Stimulated activated CD4-positive, alpha-beta T cell treated with anti-CD3 and anti-CD28 coated beads, Interleukin-4, amount 100 ng/mL, for 48 hours (primary cell): ENCODE measurements around the gene FRAS1.
A peak's percentile ranks its signal among the peaks of the same experiment; 100 is the strongest.
"Not testable (repeated sequence)": the region's sequence is repeated elsewhere in the genome, so short reads cannot be mapped to it uniquely, and the experiment has no call there.

ENCODE experiments used
- DNase-seq, 2 donors: peaks; one replicate each; pipeline ENCODE4 v3.0.0-alpha.2; 2020; ENCODE audit warnings: low read depth in 2 of 2

Gene FRAS1

GRCh38 chr4:78057135-78057599, at the start of gene FRAS1:
Gene FRAS1, plus strand, starts transcription at chr4:78057323. Its CDS starts 687 bp downstream, at chr4:78058010.
- DNase-seq: no peak

DNA sequence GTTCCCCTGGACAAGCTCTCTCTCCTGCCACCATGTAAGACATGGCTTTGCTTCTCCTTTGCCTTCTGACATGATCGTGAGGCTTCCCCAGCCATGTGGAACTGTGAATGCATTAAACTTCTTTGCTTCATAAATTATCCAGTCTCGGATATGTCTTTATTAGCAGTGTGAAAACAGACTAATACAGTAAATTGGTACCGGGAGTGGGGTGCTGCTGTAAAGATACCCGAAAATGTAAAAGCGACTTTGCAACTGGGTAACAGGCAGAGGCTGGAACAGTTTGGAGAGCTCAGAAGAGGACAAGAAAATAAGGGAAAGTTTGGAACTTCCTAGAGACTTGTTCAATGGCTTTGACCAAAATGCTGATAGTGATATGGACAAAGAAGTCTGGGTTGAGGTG, 46.1 kb upstream of the FRAS1 start:
- DNase-seq: not testable (repeated sequence)

DNA sequence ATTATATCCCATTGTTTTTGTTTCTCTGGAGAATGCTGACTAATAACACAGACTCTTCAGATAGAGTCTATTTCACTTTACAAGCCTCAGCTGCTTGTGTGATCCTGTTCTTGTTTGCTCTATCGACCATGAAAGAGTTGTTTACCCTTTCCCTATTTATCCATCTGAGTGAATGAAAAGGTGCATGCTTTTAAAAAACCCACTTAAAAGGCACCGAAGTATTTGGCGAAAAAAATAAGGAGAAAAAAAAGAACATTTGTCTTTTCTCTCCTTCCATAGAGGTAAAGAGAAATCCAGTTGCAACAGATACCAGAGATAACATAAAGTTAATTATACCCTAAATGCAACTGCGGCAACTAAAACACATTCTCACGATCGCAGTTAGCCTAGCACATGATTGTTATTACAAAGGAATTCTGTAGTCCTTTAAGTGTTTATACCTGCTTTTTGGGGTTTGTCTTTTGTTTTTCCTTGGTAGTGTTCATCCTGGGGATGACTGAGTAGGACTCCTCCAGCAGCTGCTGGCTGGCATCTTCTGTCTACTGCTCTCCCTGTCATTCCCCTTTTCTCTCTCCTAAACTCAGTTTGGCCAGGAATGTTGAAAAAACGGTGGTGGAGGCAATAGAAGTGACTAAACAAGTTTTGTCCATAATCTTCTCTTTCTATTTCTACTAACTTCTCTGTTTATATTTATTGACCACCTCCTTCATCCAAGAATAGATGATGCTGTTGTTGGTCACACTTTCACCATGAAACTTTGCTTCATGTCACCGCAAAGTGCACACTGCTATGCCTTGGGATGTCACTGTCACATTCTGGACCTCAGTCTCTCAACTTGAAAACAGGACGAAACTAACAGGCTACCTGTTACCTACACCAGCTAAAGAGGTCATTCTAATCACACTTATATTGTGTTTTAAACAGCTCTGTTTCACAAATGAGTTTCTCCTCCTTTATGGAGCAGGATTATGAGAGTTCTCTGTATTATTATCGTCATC, 41.9 kb upstream of the FRAS1 start:
- DNase-seq: no peak

DNA sequence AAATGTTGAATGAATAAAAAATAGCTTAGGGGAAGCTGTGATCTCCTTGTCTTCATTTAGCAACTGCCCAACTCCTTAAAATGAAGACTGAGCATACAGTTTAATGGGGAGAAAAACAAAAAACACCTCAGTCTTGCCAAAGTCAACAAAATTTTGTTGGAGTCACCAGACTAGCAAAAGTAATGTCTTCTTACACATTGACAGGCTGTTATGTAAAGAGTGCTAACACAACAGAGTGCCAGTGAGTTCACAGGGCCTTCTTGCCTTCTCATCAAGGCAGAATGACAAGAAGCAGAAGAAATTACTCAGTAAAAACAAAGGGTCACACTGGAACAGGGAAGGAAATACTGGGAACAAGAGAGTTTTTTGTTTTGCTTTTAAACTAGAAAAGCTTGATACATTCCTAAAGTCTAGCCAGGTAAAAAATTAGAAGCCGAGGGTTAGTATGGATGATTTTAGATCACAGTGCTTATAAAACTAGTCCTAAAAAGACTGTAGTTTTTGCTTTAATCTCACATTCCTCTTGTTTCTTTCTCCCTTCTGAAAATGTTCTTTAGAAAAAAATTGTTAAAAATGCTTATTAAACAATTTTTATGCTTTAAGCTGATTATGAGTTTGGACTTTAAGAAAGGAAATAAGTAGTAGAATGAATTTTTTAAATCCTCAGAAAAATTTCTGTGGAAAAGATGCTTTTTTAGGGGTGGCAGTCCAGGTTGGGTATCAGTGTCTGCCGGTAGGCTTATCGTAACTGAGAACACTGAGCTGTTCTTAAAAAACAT, 38.7 kb upstream of the FRAS1 start:
- DNase-seq: no peak

DNA sequence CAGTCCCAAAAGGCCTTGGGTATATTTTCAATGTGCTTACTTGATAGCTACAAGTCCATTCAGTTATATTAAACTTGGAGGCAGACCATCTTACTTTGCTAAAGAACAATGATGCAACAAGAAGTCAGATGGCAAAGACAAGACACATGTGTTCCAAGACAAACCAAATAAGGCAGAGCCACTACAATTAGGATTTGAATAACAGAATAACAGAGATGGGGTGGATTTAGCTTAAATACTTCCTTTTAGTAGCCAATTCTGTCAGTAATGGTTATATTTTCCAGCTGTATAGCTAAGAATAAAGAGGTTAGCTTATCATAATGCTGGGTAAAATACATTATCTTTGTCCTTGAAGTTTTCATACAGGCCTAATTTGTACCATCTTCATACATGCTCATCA, 37.7 kb upstream of the FRAS1 start:
- DNase-seq: no peak

GRCh38 chr4:78020677-78021076, 36.4 kb upstream of the FRAS1 start:
- no peak for DNase-seq

DNA sequence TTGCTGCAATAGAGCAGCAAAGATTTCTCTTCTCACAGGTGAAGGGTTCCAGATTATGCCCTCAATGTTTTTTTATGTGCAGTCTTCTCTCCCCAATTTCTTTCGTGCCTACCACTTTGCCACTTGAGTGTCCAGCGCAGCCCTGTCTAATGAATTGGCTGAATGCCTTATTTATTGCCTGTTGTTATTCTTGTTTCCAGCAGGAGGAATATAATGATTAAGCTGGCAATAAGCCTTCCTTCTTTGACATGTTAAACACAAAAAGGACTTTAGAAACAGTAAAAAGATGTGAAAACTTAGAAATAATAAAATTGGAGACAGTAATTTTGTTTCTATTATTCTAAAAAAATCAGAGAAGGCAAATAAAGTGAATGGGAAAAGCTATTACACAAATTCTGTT, 34.6 kb upstream of the FRAS1 start:
- no peak for DNase-seq

DNA sequence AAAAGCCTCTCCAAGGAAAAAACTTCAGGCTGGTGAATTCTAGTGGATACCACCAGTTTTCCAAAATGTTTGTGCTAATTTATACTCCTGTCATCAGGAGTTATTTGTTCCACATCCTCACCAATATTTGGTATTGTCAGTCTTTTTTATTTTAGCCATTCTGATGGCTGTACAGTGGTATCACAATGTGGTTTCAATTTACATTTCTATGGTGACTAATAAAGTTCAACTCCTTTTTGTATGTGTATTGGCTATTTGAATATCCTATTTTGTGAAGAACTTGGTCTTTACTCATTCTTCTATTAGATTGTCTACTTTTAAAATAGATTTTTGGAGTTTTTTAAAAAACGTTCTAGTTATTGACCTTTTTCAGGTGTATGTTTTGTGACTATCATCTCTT, 33.0 kb upstream of the FRAS1 start:
- DNase-seq: no peak

DNA sequence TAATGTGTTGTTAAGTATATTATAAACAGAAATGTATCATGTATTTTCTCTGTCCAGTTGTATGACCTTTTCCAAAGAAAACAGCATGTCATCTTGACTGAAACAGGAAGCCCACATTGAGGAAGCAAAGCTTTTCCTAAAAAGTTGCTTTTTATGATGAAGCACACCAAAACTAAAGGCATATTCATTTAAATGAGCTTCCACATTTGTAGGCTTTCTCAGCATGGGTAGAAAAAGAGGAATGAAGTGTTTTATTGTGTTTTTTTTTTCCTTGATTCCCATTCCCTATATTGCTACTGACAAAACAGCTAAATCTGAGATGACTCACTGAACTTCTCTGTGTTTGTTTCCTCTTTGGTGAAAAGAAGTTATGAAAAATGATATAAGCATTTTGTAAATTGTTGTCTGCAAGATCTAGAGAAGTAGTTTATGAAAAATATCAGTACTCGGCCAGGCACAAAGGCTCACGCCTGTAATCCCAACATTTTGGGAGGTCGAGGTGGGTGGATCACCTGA, 32.5 kb upstream of the FRAS1 start:
- no peak for DNase-seq

- DNase-seq: no peak
These were observed 25.6 kb upstream of the FRAS1 start for GRCh38 chr4:78031417-78031950.

GRCh38 chr4:78032446-78032845, 24.7 kb upstream of the FRAS1 start:
- no peak for DNase-seq

DNA sequence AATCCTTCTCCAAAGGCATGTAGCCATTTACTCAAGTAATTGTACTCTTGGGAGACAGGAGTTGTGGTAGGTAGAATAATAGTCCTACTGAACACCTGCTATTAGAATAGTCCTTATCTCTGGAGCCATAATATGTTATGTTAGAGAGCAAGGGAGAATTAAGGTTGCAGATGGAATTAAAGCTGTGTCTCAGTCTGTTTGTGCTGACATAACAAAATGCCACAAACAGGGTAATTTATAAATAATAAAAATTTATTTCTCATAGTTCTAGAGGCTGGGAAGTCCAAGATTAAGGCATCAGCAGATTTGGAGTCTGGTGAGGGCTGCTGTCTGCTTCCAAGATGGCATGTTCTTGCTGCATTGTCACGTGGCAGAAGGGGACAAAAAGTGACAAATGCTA, 24.2 kb upstream of the FRAS1 start:
- no peak for DNase-seq

DNA sequence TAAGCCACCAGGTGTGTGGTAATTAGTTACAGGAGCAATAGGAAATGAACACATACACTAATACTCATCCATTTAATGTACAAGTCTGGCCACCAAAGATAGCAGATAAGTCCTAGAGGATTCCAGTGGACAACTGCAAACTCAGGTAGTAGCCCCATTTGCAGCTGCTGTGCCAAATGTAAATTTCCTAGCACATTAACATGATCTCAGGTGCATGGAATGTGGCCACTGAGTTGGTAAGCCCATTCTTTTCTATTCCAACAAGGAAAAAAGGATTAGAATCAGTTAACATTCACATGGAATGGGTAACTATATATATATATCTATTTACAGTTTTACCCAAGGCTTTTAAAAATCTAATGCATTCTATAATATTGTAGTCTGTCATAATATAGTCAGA, 23.3 kb upstream of the FRAS1 start:
- DNase-seq: no peak

- no peak for DNase-seq
These were observed 18.4 kb upstream of the FRAS1 start for GRCh38 chr4:78038704-78039103.

DNA sequence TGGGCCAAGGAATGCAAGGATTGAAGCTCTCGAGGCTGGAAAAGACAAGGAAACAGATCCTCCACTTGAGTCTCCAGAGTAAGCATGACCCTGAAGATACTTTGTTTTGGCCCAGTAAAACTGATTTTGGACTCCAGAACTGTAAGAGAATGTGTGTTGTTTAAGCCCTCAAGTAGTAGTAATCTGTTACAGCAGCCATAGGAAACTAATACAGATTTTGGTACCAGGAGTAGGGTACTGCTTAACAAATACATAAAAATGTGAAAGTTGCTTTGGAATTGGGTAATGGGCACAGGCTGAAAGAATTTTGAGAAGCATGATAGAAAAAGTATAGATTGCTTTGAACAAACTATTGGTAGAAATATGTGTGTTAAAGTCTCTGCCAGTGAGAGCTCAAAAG, 17.4 kb upstream of the FRAS1 start:
- DNase-seq: no peak

- DNase-seq: no peak
These were observed 16.7 kb upstream of the FRAS1 start for GRCh38 chr4:78040431-78040830.

GRCh38 chr4:78047366-78047765, 9.8 kb upstream of the FRAS1 start:
- DNase-seq: no peak

GRCh38 chr4:78056265-78057129, 626 bp upstream of the FRAS1 start:
- DNase-seq: no peak

GRCh38 chr4:78057600-78058550, 752 bp downstream of the FRAS1 start:
- peak; percentile 19 to 28 for DNase-seq
